ENCODE results near the gene CGGBP1. TPM values are rescaled to one million over a fixed set of nuclear protein-coding genes. Genes with fewer than 3 reads are reported as not detected.

CGGBP1 gene
- total RNA-seq, 4 donors from 2014 or later, result 61.1 to 75.9 (median 62.6) TPM

DNA sequence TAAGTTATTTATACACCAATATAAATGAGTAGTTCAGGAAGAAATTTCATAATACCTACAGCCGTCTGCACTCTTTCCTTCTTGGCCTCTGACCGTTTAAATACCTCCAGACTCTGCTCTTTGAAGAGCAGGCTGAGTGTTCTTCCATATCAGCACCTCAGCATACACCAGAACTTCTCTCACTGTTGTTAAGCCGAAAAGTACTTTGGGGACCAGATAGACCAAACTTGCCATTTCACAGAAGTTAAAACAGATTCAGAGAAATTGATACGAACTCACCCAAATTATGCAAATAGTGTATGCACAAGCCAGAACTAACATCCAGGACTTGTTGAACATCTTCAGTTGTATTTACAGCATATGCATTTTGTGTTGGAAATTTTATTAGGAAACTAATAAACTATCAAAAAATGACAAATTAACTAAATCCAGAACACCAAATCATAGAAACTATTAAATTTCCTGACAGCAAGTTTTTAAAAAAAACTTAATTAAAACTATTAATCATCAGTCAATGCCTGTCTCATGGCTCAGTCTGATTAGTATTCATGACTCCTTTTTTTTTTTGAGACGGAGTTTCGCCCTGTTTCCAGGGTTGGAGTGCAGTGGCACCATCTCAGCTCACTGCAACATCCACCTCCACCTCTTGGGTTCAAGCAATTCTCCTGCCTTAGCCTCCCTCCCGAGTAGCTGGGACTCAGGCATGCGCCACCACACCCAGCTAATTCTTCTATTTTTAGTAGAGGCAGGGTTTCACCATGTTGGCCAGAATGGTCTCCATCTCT lies 24.1 kb downstream of the CGGBP1 start:
- Histone ChIP-seq H3K36me3 (no peaks in the 10 kb centered on the region), H3K4me1 (peaks cover 0 to 3% (median 0%) of the 10 kb centered on the region in 4 donors), H3K27ac (no peak overlapping the region), H3K4me3 (no peak overlapping the region), H3K9me3 (no peaks in the 10 kb centered on the region), H3K27me3 (no peaks in the 10 kb centered on the region)
- no peak for DNase-seq
- TF ChIP-seq, protein P1, sequence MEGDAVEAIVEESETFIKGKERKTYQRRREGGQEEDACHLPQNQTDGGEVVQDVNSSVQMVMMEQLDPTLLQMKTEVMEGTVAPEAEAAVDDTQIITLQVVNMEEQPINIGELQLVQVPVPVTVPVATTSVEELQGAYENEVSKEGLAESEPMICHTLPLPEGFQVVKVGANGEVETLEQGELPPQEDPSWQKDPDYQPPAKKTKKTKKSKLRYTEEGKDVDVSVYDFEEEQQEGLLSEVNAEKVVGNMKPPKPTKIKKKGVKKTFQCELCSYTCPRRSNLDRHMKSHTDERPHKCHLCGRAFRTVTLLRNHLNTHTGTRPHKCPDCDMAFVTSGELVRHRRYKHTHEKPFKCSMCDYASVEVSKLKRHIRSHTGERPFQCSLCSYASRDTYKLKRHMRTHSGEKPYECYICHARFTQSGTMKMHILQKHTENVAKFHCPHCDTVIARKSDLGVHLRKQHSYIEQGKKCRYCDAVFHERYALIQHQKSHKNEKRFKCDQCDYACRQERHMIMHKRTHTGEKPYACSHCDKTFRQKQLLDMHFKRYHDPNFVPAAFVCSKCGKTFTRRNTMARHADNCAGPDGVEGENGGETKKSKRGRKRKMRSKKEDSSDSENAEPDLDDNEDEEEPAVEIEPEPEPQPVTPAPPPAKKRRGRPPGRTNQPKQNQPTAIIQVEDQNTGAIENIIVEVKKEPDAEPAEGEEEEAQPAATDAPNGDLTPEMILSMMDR (IDR thresholded peaks at IDR 0.05), result no peak
- TF ChIP-seq POLR2A (IDR thresholded peaks at IDR 0.05), result no peak

GRCh38 chr3:88033808-88034207 lies 25.0 kb downstream of the CGGBP1 start:
- no peaks in the 10 kb centered on the region for H3K9me3 ChIP-seq
- no peak overlapping the region for H3K4me3 ChIP-seq
- peaks cover 0 to 3% (median 0%) of the 10 kb centered on the region in 4 donors for H3K4me1 ChIP-seq
- H3K36me3 ChIP-seq, result no peaks in the 10 kb centered on the region
- no peak for TF ChIP-seq POLR2A (IDR thresholded peaks at IDR 0.05)
- TF ChIP-seq, protein P1 (IDR thresholded peaks at IDR 0.05), result no peak
- no peak for DNase-seq
- H3K27me3 ChIP-seq, result no peaks in the 10 kb centered on the region
- H3K27ac ChIP-seq, result no peak overlapping the region

DNA sequence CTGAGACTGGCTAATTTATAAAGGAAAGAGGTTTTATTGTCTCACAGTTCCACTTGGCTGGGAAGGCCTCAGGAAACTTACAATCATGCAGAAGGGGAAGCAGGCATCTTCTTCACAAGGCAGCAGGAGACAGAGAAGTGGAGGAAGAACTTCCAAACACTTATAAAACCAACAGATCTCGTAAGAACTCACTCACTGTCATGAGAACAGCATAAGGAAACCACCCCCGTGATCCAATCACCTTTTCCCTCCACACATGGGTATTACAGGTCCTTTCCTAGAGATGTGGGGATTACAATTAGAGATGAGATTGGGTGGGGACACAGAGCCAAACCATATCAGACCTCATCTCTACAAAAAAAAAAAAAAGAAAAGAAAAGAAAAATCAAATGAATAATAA lies 25.7 kb downstream of the CGGBP1 start:
- no peak for TF ChIP-seq POLR2A (IDR thresholded peaks at IDR 0.05)
- TF ChIP-seq, protein P1 (IDR thresholded peaks at IDR 0.05), result no peak
- no peaks in the 10 kb centered on the region for H3K36me3 ChIP-seq
- H3K4me1 ChIP-seq, result peaks cover 0 to 3% (median 0%) of the 10 kb centered on the region in 4 donors
- no peaks in the 10 kb centered on the region for H3K9me3 ChIP-seq
- no peaks in the 10 kb centered on the region for H3K27me3 ChIP-seq
- no peak for DNase-seq
- no peak overlapping the region for H3K27ac ChIP-seq
- H3K4me3 ChIP-seq, result no peak overlapping the region

DNA sequence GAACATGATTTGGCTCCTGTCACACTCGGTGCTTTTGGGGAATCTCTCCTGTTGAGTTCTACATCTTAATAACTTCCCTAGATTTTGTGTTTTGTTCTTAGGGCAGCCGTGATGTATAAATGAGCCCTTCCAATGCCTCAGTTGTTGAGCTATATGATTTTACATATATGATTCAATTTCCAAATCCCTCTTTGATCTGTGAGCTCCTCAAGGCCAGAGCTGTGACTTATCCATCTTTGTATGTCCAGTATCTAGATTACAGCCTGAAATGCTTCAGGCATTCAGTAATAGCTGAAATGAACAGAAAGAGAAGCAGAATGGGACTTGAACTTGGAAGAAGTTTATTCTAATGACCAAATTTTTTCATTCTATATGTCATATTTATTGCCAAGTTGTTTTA lies 26.6 kb downstream of the CGGBP1 start:
- Histone ChIP-seq H3K9me3 (no peaks in the 10 kb centered on the region), H3K36me3 (no peaks in the 10 kb centered on the region), H3K27ac (peak overlapping the region; percentile 13 to 51 (median 39)), H3K27me3 (no peaks in the 10 kb centered on the region), H3K4me3 (peak overlapping the region; percentile 18 to 44 (median 32)), H3K4me1 (peaks cover 0 to 3% (median 0%) of the 10 kb centered on the region in 4 donors)
- DNase-seq, result no peak
- no peak for TF ChIP-seq POLR2A (IDR thresholded peaks at IDR 0.05)
- TF ChIP-seq, protein P1 (IDR thresholded peaks at IDR 0.05), result no peak

DNA sequence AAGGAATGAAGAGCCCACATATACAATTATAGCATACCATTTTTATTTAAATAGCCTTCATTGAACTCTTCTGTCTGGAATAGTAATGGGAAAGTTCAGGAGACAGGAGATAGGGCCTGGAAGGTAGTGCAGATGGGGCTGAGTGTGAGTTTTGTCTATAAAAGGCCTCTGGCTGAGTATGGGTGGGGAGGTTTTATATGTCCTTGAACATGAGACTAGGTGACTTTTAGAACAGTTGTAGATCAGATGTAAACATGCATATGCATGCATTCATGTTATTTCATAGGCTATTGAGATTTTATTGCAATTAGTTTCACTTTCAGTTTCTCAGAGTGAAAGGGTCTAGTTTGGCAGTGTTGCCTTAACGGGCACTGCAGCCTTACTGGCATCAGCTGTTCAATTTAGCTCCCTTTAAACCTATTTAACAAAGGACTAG lies 27.1 kb downstream of the CGGBP1 start:
- Histone ChIP-seq H3K4me1 (peaks cover 0 to 3% (median 0%) of the 10 kb centered on the region in 4 donors), H3K9me3 (no peaks in the 10 kb centered on the region), H3K4me3 (peak overlapping the region; percentile 18 to 44 (median 32)), H3K36me3 (no peaks in the 10 kb centered on the region), H3K27ac (peak overlapping the region; percentile 13 to 51 (median 39)), H3K27me3 (no peaks in the 10 kb centered on the region)
- DNase-seq, result no peak
- TF ChIP-seq, protein P1 (IDR thresholded peaks at IDR 0.05), result no peak
- no peak for TF ChIP-seq POLR2A (IDR thresholded peaks at IDR 0.05)
